Neural crest cell (in vitro differentiated cells): ENCODE data around the gene ENKD1. TPM values are rescaled to one million over a fixed set of nuclear protein-coding genes. Genes with fewer than 3 reads are reported as not detected.

Experiments
- DNase-seq: peaks from one replicate; pipeline ENCODE4 v3.0.0; 2021; ENCODE audit warnings: low read depth, mixed read lengths, low spot score
- H3K27ac Mint-ChIP-seq: one replicate; pipeline ENCODE4 v1.8.0; 2021; ENCODE audit warnings: mild to moderate bottlenecking, mixed read lengths; ENCODE audit not compliant: unreplicated experiment
- H3K27me3 Mint-ChIP-seq: 2 replicates; pipeline ENCODE4 v1.8.0; 2021; ENCODE audit warnings: low read depth, mild to moderate bottlenecking, mixed read lengths
- H3K36me3 Mint-ChIP-seq: 2 replicates; pipeline ENCODE4 v1.8.0; 2021; ENCODE audit warnings: low read depth, mild to moderate bottlenecking, mixed read lengths
- H3K4me1 Mint-ChIP-seq: 2 replicates; pipeline ENCODE4 v1.8.0; 2021; ENCODE audit warnings: mixed read lengths
- H3K4me3 Mint-ChIP-seq: one replicate; pipeline ENCODE4 v1.8.0; 2021; ENCODE audit warnings: mild to moderate bottlenecking, mixed read lengths
- H3K9me3 Mint-ChIP-seq: 2 replicates; pipeline ENCODE4 v1.8.0; 2021; ENCODE audit warnings: mixed read lengths
- CTCF ChIP-seq: fragments of 200-600 bp; sonication (generic); conservative IDR thresholded peaks from 2 replicates; pipeline ENCODE4 v1.5.0; 2021; ENCODE audit warnings: antibody characterized with exemption, mild to moderate bottlenecking
- total RNA-seq: library from RNA; stranded (reverse); gene quantifications from 2 replicates; pipeline ENCODE4 v1.2.1, GENCODE V29; 2021

ENKD1 gene
- total RNA-seq, 1 donor from 2014 or later = 23.3 TPM

GRCh38 chr16:67669499-67670101 lies 3.0 kb upstream of the ENKD1 start:
- DNase-seq = no peak
- Mint-ChIP-seq H3K27ac (peak overlapping the region; percentile 5), H3K4me1 (peaks cover 17% of the 10 kb centered on the region), H3K36me3 (no peaks in the 10 kb centered on the region), H3K9me3 (no peaks in the 10 kb centered on the region), H3K4me3 (peak overlapping the region; percentile 68), H3K27me3 (no peaks in the 10 kb centered on the region)
- no peak for TF ChIP-seq CTCF

GRCh38 chr16:67668495-67669157 lies 2.1 kb upstream of the ENKD1 start:
- Mint-ChIP-seq H3K4me3 (peak overlapping the region; percentile 68), H3K4me1 (peaks cover 24% of the 10 kb centered on the region), H3K27me3 (no peaks in the 10 kb centered on the region), H3K36me3 (peaks cover 3% of the 10 kb centered on the region), H3K27ac (no peak overlapping the region), H3K9me3 (no peaks in the 10 kb centered on the region)
- TF ChIP-seq CTCF = no peak
- DNase-seq = no peak

- TF ChIP-seq CTCF = peak; percentile 83
- Mint-ChIP-seq H3K36me3 (peaks cover 3% of the 10 kb centered on the region), H3K27ac (peak overlapping the region; percentile 6), H3K9me3 (no peaks in the 10 kb centered on the region), H3K4me3 (peak overlapping the region; percentile 78), H3K4me1 (peaks cover 24% of the 10 kb centered on the region), H3K27me3 (no peaks in the 10 kb centered on the region)
- peak; percentile 76 for DNase-seq
Observed at GRCh38 chr16:67667817-67668494, 1.4 kb upstream of the ENKD1 start.

GRCh38 chr16:67667453-67667816 lies 885 bp upstream of the ENKD1 start:
- DNase-seq = no peak
- TF ChIP-seq CTCF = no peak

GRCh38 chr16:67666032-67666551 lies 458 bp downstream of the ENKD1 start:
- H3K9me3 Mint-ChIP-seq = no peaks in the 10 kb centered on the region
- peak overlapping the region; percentile 72 for H3K4me3 Mint-ChIP-seq
- TF ChIP-seq CTCF = no peak
- H3K4me1 Mint-ChIP-seq = peaks cover 28% of the 10 kb centered on the region
- peaks cover 3% of the 10 kb centered on the region for H3K27me3 Mint-ChIP-seq
- peaks cover 3% of the 10 kb centered on the region for H3K36me3 Mint-ChIP-seq
- H3K27ac Mint-ChIP-seq = no peak overlapping the region
- DNase-seq = peak; percentile 59

More at GRCh38 chr16:67667453-67667816, 885 bp upstream of the ENKD1 start:
- peaks cover 3% of the 10 kb centered on the region for H3K36me3 Mint-ChIP-seq
- H3K9me3 Mint-ChIP-seq = no peaks in the 10 kb centered on the region
- peak overlapping the region; percentile 86 for H3K4me3 Mint-ChIP-seq
- H3K27me3 Mint-ChIP-seq = no peaks in the 10 kb centered on the region
- peaks cover 24% of the 10 kb centered on the region for H3K4me1 Mint-ChIP-seq
- H3K27ac Mint-ChIP-seq = no peak overlapping the region
